Measurements from ENCODE around the gene TMEM217.
"Not testable (repeated sequence)": the region's sequence is repeated elsewhere in the genome, so short reads cannot be mapped to it uniquely, and the experiment has no call there.

The TMEM217 gene

DNA sequence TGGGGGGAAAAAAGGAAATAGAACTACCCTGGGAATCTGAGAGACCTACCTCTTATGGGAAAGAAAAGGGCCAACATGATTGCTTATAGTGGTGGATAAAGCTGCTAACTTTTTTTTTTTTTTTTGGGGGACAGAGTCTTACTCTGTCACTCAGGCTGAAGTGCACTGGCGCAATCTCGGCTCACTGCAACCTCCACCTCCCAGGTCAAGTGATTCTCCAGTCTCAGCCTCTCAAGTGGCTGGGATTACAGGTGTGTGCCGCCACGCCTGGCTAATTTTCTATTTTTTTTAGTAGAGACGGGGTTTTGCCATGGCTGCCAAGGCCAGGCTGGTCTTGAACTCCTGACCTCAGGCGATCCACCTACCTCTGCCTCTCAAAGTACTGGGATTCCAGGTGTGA lies 39.9 kb downstream of the TMEM217 start:
- no peak for DNase-seq (ENCODE audit: low read depth)

DNA sequence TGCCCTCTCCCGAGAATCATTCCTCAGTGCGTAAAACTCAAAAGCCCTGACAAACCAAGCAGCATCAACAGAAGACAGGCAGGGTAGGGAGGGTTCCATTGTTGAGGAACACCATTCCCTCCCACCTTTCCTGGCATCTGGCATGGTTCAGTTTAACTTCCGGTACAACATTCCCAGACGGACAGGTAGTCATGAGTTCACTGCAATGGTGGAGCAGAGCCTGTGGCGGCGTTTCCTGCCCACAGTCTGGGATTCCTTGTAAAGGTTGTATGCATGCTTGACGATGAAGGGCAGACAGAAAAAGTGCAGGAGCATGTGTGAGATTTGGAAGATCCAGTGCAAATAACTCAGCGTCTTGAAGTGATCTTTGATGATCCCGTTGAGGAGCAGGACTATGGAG lies 45.7 kb downstream of the TMEM217 start:
- DNase-seq (ENCODE audit: low read depth) = no peak

DNA sequence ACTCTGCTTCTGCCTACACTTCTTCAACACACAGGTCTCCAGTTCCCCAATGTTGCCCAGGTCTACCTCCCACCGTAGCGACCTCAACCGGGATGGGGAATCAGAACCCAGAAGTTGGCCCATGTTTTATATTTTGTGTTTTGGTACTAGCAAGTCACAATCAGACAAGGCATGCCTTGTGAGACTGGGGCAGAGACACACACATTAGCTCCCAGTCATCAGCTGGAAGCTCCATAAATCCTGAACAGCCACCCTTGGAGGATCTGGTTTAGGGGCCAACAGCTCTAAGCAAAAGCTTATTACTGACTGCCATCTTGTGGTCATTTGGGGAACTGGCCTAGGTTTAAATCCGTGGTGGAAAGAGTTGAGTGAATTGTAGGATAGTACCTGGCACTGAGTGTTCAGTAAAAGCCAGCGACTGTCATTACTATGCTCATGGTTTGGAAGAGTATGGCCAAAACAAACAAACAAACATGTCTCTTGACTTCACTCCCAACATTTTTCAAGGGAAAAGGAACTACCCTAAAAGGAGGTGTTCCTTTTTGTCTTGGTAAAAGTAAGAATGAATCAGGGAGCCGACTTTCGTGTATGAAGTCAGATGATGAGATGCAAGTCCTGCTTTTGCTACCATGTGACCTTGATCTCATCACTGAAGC lies 47.5 kb downstream of the TMEM217 start:
- DNase-seq (ENCODE audit: low read depth) = peak; percentile 77

- no peak for DNase-seq (ENCODE audit: low read depth)
Observed at GRCh38 chr6:37209461-37210205, 48.3 kb downstream of the TMEM217 start.

DNA sequence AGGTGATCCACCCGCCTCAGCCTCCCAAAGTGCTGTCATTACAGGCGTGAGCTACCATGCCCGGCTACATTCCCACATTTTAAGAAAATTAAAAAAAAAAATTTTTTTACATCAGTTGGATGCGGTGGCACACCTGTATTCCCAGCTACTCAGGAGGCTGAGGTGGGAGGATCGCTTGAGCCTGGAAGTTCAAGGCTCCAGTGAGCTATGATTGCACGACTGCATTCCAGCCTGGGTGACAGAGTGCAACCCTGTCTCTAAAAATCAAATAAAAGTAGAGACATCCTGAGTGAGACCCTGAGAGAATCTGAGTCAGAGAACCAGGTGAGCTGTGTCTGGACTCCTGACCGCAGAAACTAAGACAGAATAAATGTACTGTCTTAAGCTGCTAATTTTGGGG lies 49.2 kb downstream of the TMEM217 start:
- no peak for DNase-seq (ENCODE audit: low read depth)

DNA sequence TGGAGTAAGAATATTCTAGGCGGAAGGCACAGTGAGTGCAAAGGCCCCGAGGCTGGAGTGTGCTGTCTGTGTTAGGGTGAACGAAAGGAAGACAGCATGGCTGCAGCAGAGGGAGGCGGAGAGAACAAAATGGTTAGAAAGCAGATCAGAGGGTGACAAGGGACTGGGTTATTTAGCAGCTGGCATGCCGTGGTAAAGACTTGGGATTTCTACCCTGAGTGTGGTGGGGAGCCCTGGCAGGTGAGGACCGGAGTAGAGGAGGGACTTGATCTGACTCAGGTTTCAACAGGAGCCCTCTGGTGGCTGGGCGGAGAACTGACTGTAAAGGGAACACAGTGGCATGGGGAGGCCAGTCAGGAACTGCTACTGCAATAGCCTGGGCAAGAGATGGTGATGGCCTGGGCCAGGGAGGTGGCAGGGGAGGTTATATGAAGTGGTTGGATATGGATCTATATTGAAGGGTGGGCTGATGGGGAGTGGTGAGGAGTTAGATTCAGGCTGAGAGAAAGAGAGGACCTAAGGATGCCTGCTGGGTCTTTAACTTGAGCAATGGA lies 50.0 kb downstream of the TMEM217 start:
- peak; percentile 76 for DNase-seq (ENCODE audit: low read depth)

GRCh38 chr6:37206622-37207021 lies 51.3 kb downstream of the TMEM217 start:
- no peak for DNase-seq (ENCODE audit: low read depth)

DNA sequence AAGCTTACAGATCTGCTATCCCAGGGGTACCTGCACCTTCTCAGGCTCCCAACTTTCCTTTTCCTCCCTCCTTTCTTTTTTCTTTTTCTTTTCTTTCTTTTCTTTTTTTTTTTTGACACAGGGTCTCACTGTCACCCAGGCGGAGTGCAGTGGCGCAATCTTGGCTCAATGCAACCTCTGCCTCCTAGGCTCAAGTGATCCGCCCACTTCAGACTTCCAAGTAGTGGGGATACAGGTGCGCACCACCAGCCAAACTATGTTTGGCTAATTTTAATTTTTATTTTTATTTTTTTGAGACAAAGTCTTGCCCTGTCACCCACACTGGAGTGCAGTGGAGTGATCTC lies 52.0 kb downstream of the TMEM217 start:
- DNase-seq (ENCODE audit: low read depth) = no peak

DNA sequence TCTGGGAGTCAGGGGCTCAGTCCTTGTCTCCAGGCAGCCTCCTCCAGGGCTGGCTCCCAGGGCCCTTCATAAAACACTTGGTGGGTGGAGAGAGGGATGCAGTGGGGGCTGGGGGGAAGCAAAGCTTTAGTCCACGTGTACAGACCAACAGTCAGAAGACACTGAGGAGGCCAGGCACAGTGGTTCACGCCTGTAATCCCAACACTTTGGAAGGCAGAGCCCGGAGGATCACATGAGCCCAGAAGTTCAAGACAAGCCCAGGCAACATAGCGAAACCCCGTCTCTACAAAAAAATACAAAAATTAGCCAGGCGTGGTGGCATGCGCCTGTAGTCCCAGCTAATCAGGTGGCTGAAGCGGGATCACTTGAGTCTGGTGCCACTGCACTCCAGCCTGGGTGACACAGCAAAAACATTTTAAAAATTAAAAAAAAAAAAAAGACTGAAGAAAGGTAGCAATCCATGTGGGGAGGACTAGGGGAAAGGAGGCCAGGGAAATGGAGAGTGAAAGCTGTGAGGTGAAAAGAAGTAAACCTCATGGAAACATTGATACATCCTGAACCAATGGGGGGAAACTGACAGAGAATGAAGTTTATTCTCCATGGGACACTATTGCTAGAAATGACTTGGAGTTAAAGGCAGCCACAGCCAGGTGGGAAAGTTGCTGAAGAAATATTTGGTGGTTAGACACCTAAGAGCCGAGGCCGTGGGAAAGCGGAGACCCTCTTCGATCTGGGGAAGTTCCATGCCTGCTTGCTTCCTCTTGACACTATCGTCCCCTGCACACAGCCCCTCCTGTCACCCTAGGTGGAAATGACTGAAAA lies 52.6 kb downstream of the TMEM217 start:
- no peak for DNase-seq (ENCODE audit: low read depth)

- peak; percentile 49 for DNase-seq (ENCODE audit: low read depth)
Observed at GRCh38 chr6:37204014-37204751, 53.8 kb downstream of the TMEM217 start.

DNA sequence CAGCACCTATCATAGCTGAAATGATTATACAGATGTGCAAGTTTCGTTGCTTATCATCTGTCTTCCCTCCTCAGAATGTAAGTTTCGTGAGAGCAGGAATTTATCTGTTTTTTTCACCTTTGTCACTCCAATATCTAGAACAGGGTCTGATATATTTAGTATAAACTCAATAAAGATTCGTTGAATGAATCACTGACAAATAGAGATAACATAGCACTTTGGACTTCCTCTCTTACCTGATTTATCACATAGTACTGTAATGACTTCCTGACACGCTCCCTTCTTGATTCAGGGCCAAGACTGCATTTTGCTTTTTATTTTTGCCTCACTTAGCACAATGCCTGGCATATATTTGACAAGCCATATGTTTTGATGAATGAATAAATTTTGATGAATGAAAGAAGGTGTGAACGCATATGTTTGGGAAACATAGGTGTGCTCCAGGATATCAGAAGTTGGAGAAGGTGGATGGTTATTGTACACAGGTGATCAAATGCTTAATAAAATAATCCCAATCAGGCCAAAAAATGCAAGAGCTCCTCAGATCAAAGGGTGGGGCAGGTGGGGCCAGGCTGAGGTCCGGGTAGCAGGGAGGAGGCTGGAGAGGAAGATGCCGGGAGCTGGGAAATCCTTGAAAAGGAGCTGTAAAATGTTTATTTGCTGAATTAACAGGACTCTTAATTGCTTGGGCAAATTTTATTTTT lies 55.0 kb downstream of the TMEM217 start:
- no peak for DNase-seq (ENCODE audit: low read depth)

DNA sequence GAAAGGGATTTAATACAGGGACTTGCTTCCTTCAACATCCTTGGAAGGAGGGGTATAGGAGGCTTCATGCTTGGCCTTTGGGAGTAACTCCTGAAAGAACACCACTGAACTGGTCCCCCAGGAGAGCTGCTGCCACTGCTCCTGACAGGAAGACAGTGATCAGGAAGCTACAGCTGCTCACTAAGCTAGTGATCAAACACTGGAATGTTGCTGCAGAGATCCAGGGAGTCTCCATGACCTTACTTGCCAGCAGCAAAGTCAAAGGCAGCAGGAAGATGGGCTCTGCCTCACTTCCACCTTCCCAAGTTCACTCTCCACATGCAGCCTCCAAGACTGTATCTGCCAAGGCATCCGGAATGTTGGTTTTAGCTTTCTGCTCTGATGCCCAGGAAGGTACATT lies 56.2 kb downstream of the TMEM217 start:
- DNase-seq (ENCODE audit: low read depth) = no peak

- DNase-seq (ENCODE audit: low read depth) = no peak
Observed at GRCh38 chr6:37200085-37200484, 57.9 kb downstream of the TMEM217 start.

DNA sequence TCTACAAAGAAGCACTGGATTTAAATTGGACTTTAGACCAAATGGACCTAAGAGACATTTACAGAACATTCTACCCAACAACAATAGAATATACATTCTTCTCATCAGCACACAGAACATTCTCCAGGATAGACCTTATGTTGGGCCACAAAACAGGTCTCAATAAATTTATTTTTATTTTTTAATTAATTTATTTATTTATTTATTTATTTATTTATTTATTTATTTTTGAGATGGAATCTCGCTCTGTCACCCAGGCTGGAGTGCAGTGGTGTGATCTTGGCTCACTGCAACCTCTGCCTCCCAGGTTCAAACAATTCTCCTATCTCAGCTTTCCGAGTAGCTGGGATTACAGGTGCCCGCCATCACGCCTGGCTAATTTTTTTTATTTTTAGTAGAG lies 61.5 kb downstream of the TMEM217 start:
- not testable (repeated sequence) for DNase-seq (ENCODE audit: low read depth)

DNA sequence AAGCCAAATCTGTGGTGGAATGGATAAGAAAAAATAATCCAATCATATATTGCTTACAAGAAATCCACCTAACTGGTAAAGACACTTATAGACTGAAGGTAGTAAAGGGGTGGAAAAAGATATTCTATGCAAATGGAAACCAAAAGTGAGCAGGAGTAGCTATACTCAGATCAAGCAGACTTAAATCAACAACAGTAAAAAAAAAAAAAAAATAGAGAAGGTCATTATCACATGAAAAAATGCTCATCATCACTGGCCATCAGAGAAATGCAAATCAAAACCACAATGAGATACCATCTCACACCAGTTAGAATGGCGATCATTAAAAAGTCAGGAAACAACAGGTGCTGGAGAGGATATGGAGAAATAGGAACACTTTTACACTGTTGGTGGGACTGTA lies 63.1 kb downstream of the TMEM217 start:
- not testable (repeated sequence) for DNase-seq (ENCODE audit: low read depth)

DNA sequence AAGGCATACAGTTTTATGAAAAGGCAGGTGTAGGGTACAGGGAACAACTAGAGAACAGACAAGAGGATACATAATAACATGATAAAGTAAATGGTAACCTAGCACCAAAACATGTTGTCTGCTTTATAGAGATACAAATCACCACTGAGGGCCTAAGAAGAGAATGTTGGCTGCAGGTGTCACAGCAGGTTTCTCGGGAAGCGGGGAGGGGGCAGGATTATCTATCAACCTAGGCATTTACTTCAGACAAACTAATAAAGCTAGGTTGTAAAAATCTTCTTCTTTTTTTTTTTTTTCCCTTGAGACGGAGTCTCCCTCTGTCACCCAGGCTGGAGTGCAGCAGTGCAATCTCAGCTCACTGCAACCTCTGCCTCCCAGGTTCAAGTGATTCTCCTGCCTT lies 65.3 kb downstream of the TMEM217 start:
- DNase-seq (ENCODE audit: low read depth) = no peak

DNA sequence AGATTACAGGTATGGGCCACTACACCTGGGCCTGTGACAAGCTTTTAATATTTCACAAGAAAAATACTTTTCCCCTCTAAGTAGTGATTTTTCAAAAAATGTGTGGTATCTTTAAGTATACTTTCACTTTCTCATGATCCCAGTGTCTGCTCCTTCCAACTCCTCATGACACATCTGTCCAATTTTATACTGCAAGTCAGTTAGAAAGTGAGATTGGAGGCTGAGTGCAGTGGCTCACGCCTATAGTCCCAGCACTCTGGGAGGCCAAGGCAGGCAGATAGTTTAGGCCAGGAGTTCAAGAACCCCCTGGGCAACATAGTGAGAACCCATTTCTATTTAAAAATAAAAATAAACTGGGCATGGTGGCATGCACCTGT lies 67.8 kb downstream of the TMEM217 start:
- peak; percentile 60 for DNase-seq (ENCODE audit: low read depth)

- DNase-seq (ENCODE audit: low read depth) = peak; percentile 39
Observed at GRCh38 chr6:37188962-37189510, 68.9 kb downstream of the TMEM217 start.

GRCh38 chr6:37187321-37188022 lies 70.5 kb downstream of the TMEM217 start:
- DNase-seq (ENCODE audit: low read depth) = no peak

DNA sequence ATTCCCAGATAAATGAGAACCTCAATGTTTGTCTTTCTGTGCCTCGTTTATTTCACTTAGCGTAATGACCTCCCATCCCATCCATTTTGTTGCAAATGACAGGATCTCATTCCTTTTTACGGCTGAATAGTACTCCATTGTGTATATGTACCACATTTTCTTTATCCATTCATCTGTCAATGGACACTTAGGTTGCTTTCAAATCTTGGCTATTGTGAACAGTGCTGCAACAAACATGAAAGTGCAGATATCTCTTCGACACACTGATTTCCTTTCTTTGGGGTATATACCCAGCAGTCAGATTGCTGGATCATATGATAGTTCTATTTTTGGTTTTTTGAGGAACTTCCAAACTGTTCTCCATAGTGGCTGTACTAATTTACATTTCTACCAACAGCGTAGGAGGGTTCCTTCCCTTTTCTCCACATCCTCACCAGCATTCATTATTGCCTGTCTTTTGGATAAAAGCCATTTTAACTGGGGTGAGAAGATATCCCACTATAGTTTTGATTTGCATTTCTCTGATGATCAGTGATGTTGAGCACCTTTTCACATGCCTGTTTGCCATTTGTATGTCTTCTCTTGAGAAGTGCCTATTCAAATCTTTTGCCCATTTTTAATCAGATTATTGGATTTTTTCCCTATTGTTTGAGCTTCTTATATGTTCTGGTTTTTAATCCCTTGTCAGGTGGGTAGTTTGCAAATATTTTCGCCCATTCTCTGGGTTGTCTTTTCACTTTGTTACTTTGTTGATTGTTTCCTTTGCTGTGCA lies 71.8 kb downstream of the TMEM217 start:
- not testable (repeated sequence) for DNase-seq (ENCODE audit: low read depth)
